Suprapubic skin (tissue), 3 donors: Measurements from ENCODE around the gene TRMT11.

Experiments
- POLR2A ChIP-seq, 2 donors: fragments of 450-650 bp; IDR thresholded peaks; one replicate each; pipeline ENCODE4 v1.6.1; 2017; ENCODE audit warnings: antibody characterized with exemption in 2 of 2, mild to moderate bottlenecking in 2 of 2, moderate library complexity in 2 of 2
- TF ChIP-seq, protein P1 (sequence below), 2 donors: fragments of 200-600 bp in 1 of 2; fragments of 450-650 bp in 1 of 2; sonication (generic) in 1 of 2; IDR thresholded peaks; one replicate each; pipeline ENCODE4 v1.5.1; 2016 to 2019; ENCODE audit warnings: antibody characterized with exemption in 2 of 2, mild to moderate bottlenecking in 1 of 2, moderate library complexity in 1 of 2

DNA sequence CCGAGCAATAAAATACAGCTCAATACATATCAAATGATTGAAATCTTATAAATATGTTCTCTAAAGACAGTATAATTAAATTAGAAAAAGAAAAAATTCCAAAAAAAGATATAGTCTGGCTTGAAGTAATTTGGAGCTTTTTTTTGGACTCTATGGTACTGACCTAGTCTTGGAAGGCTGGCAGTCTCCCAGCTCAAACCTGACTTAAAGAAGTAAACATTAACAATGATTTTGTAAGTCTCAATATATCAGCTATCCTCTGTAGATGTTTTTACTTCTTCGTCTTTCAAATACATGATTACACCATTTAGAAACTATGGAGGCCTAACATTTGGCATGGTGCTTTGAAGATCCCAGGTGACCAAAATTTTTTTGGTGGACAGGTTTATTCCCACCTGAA, 15.6 kb upstream of the TRMT11 start:
- TF ChIP-seq, protein P1, sequence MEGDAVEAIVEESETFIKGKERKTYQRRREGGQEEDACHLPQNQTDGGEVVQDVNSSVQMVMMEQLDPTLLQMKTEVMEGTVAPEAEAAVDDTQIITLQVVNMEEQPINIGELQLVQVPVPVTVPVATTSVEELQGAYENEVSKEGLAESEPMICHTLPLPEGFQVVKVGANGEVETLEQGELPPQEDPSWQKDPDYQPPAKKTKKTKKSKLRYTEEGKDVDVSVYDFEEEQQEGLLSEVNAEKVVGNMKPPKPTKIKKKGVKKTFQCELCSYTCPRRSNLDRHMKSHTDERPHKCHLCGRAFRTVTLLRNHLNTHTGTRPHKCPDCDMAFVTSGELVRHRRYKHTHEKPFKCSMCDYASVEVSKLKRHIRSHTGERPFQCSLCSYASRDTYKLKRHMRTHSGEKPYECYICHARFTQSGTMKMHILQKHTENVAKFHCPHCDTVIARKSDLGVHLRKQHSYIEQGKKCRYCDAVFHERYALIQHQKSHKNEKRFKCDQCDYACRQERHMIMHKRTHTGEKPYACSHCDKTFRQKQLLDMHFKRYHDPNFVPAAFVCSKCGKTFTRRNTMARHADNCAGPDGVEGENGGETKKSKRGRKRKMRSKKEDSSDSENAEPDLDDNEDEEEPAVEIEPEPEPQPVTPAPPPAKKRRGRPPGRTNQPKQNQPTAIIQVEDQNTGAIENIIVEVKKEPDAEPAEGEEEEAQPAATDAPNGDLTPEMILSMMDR (IDR thresholded peaks at IDR 0.05), result no peak
- TF ChIP-seq POLR2A (IDR thresholded peaks at IDR 0.05), result no peak
